ENCODE results near the gene ARHGEF11. TPM values are rescaled to one million over a fixed set of nuclear protein-coding genes. Genes with fewer than 3 reads are reported as not detected.

The ARHGEF11 gene
- total RNA-seq, 1 donor from 2014 or later, result 12.4 TPM

DNA sequence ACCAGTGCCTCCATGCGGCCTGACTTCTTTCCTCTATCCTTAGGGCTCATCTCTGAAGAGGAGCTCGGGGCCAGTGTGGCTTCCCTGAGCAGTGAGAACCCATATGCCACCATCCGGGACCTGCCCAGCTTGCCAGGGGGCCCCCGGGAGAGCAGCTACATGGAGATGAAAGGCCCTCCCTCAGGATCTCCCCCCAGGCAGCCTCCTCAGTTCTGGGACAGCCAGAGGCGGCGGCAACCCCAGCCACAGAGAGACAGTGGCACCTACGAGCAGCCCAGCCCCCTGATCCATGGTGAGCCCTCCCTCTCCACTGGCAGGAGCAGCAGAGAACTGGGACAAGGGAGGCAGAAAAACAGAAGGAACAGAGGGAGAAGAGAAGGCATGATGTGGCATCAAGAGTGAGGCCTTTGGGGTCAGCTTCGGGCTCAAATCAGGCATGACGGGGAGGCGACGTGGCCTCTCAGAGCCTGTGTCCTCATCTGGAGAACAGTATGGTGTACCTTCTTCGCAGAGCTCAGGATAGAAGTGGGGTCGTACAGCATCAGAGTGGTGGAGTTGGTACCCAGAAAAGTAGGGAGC is 131.6 kb downstream of the ARHGEF11 start:
- FAIRE-seq, result no peak
- DNase-seq (ENCODE audit: low read depth), result no peak
- TF ChIP-seq, protein P1, sequence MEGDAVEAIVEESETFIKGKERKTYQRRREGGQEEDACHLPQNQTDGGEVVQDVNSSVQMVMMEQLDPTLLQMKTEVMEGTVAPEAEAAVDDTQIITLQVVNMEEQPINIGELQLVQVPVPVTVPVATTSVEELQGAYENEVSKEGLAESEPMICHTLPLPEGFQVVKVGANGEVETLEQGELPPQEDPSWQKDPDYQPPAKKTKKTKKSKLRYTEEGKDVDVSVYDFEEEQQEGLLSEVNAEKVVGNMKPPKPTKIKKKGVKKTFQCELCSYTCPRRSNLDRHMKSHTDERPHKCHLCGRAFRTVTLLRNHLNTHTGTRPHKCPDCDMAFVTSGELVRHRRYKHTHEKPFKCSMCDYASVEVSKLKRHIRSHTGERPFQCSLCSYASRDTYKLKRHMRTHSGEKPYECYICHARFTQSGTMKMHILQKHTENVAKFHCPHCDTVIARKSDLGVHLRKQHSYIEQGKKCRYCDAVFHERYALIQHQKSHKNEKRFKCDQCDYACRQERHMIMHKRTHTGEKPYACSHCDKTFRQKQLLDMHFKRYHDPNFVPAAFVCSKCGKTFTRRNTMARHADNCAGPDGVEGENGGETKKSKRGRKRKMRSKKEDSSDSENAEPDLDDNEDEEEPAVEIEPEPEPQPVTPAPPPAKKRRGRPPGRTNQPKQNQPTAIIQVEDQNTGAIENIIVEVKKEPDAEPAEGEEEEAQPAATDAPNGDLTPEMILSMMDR (IDR thresholded peaks at IDR 0.05; ENCODE audit: insufficient read depth, low read length, severe bottlenecking), result no peak
- H3K4me3 ChIP-seq (ENCODE audit: low read depth, low read length), result no peak overlapping the region
- no peaks in the 10 kb centered on the region for H3K27me3 ChIP-seq (ENCODE audit: control insufficient read depth, insufficient read depth, low read length)
- H3K36me3 ChIP-seq (ENCODE audit: control insufficient read depth, insufficient read depth, low read length), result peaks cover 20% of the 10 kb centered on the region

- H3K27me3 ChIP-seq (ENCODE audit: control insufficient read depth, insufficient read depth, low read length), result no peaks in the 10 kb centered on the region
- no peak for DNase-seq (ENCODE audit: low read depth)
- H3K36me3 ChIP-seq (ENCODE audit: control insufficient read depth, insufficient read depth, low read length), result peaks cover 22% of the 10 kb centered on the region
- TF ChIP-seq, protein P1 (IDR thresholded peaks at IDR 0.05; ENCODE audit: insufficient read depth, low read length, severe bottlenecking), result no peak
- H3K4me3 ChIP-seq (ENCODE audit: low read depth, low read length), result no peak overlapping the region
- no peak for FAIRE-seq
Measured at GRCh38 chr1:156912861-156913808, 132.4 kb downstream of the ARHGEF11 start.

DNA sequence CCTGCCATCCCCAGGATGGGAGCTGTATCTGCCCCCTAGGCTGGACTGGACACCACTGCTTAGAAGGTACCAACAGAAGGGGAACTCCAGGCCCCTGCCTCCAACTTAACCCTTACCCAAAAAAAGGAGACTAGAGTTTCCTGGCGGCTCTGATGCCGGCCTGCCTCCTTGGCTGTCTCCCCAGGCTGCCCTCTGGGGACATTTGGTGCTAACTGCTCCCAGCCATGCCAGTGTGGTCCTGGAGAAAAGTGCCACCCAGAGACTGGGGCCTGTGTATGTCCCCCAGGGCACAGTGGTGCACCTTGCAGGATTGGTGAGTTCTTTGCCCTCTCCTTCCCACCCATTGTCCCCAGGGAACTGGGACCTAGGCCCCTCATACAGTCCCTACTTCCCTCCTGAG is 133.2 kb downstream of the ARHGEF11 start:
- DNase-seq (ENCODE audit: low read depth) (no peak), FAIRE-seq (no peak)
- H3K36me3 ChIP-seq (ENCODE audit: control insufficient read depth, insufficient read depth, low read length), result peaks cover 22% of the 10 kb centered on the region
- H3K4me3 ChIP-seq (ENCODE audit: low read depth, low read length), result no peak overlapping the region
- H3K27me3 ChIP-seq (ENCODE audit: control insufficient read depth, insufficient read depth, low read length), result no peaks in the 10 kb centered on the region
- TF ChIP-seq, protein P1 (IDR thresholded peaks at IDR 0.05; ENCODE audit: insufficient read depth, low read length, severe bottlenecking), result no peak

DNA sequence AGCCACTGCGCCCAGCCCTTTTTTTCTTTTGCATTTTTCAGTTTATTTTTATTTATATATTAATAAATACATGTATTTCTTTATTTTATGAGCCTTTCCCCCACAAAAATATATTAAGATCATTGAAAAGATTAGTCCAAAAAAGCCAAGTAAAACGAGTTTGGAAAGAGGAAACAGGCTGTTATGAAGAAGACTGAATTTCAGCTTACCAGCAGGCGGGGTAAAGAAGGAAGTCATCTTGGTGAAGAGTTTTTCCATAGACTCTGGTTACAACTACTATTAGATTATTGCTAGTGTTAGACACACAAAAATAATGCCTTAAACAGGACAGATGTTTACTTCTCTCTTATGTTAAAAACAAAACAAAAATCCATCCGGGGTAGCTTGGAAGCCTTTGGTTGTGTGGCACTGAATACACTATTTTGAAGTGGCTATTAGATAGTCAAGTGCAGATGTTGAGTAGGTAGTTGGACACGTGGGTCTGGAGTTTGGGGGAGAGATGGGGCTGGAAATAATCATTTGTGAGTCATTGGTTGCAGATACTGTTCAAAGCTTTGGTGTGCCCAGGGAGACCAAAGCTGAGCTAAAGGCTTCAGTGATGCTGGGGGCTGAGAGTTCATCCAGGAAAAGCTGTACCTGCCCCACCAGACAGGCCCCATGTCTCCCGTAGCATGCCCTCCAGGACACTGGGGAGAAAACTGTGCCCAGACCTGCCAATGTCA is 133.8 kb downstream of the ARHGEF11 start:
- DNase-seq (ENCODE audit: low read depth) (no peak), FAIRE-seq (no peak)
- TF ChIP-seq, protein P1 (IDR thresholded peaks at IDR 0.05; ENCODE audit: insufficient read depth, low read length, severe bottlenecking), result no peak
- no peaks in the 10 kb centered on the region for H3K27me3 ChIP-seq (ENCODE audit: control insufficient read depth, insufficient read depth, low read length)
- no peak overlapping the region for H3K4me3 ChIP-seq (ENCODE audit: low read depth, low read length)
- H3K36me3 ChIP-seq (ENCODE audit: control insufficient read depth, insufficient read depth, low read length), result peaks cover 22% of the 10 kb centered on the region

DNA sequence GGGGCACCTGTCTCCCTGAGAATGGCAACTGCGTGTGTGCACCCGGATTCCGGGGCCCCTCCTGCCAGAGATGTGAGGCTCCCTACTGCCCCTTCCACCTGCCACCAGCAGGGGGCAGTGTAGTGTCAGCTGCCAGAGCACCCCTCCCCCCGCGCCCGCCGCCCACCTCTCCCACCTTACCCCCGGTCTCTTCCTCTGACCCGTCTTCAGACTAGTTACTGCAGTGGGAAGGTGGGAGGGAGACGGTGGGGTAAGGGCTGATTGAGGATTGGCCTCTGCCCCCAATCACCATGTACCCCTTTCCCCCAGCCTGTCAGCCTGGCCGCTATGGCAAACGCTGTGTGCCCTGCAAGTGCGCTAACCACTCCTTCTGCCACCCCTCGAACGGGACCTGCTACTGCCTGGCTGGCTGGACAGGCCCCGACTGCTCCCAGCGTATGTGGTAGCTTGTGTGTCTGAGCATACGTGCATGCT is 135.2 kb downstream of the ARHGEF11 start:
- DNase-seq (ENCODE audit: low read depth) (no peak), FAIRE-seq (no peak)
- no peaks in the 10 kb centered on the region for H3K27me3 ChIP-seq (ENCODE audit: control insufficient read depth, insufficient read depth, low read length)

More for the DNA sequence above, 135.2 kb downstream of the ARHGEF11 start:
- Histone ChIP-seq H3K4me3 (ENCODE audit: low read depth, low read length) (no peak overlapping the region), H3K36me3 (ENCODE audit: control insufficient read depth, insufficient read depth, low read length) (peaks cover 24% of the 10 kb centered on the region)
- TF ChIP-seq, protein P1 (IDR thresholded peaks at IDR 0.05; ENCODE audit: insufficient read depth, low read length, severe bottlenecking), result peak; percentile 87
